Measurements from ENCODE around the gene AFAP1.

Gene AFAP1

GRCh38 chr4:7792616-7793015 lies 147.0 kb downstream of the AFAP1 start:
- H3K4me3 ChIP-seq (ENCODE audit: low read depth in 1 of 2, low read length in 1 of 2), result no peak overlapping the region
- TF ChIP-seq CTCF (IDR thresholded peaks at IDR 0.05), result no peak
- H3K4me1 ChIP-seq (ENCODE audit: control insufficient read depth in 1 of 2, insufficient read depth in 1 of 2, low read depth in 1 of 2, low read length in 1 of 2), result no peaks in the 10 kb centered on the region
- H3K27ac ChIP-seq, result no peak overlapping the region
- H3K36me3 ChIP-seq, result peaks cover 23% of the 10 kb centered on the region
- no peaks in the 10 kb centered on the region for H3K9me3 ChIP-seq
- H3K27me3 ChIP-seq, result no peaks in the 10 kb centered on the region

DNA sequence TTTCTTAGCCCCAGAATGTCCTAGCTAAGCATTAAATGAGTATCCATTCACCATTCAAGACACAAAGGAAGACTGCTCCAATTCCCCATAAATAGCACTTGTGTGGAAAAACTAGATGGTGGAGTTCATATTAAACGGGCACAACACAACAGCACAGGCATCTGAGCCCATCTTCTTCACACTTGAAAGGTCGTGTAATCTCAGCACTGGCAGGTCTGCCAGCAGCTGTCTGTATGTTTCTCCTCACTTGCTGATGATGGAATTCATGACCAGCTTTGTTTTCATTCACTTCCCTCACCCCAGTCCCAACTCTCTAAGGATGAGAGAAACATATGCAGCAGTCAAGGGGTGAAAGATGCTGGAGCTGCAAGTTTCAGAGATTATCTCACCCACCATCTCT lies 148.7 kb downstream of the AFAP1 start:
- peaks cover 19% of the 10 kb centered on the region for H3K36me3 ChIP-seq
- no peaks in the 10 kb centered on the region for H3K4me1 ChIP-seq (ENCODE audit: control insufficient read depth in 1 of 2, insufficient read depth in 1 of 2, low read depth in 1 of 2, low read length in 1 of 2)
- no peak for TF ChIP-seq CTCF (IDR thresholded peaks at IDR 0.05)

GRCh38 chr4:7790023-7790422 lies 149.6 kb downstream of the AFAP1 start:
- no peaks in the 10 kb centered on the region for H3K4me1 ChIP-seq (ENCODE audit: control insufficient read depth in 1 of 2, insufficient read depth in 1 of 2, low read depth in 1 of 2, low read length in 1 of 2)
- H3K36me3 ChIP-seq, result peaks cover 27% of the 10 kb centered on the region
- no peak overlapping the region for H3K4me3 ChIP-seq (ENCODE audit: low read depth in 1 of 2, low read length in 1 of 2)
- no peak for TF ChIP-seq CTCF (IDR thresholded peaks at IDR 0.05)
- no peaks in the 10 kb centered on the region for H3K9me3 ChIP-seq
- H3K27me3 ChIP-seq, result no peaks in the 10 kb centered on the region
- no peak overlapping the region for H3K27ac ChIP-seq

More for the DNA sequence above, 148.7 kb downstream of the AFAP1 start:
- no peak overlapping the region for H3K27ac ChIP-seq
- no peaks in the 10 kb centered on the region for H3K27me3 ChIP-seq
- no peaks in the 10 kb centered on the region for H3K9me3 ChIP-seq
- H3K4me3 ChIP-seq (ENCODE audit: low read depth in 1 of 2, low read length in 1 of 2), result no peak overlapping the region

DNA sequence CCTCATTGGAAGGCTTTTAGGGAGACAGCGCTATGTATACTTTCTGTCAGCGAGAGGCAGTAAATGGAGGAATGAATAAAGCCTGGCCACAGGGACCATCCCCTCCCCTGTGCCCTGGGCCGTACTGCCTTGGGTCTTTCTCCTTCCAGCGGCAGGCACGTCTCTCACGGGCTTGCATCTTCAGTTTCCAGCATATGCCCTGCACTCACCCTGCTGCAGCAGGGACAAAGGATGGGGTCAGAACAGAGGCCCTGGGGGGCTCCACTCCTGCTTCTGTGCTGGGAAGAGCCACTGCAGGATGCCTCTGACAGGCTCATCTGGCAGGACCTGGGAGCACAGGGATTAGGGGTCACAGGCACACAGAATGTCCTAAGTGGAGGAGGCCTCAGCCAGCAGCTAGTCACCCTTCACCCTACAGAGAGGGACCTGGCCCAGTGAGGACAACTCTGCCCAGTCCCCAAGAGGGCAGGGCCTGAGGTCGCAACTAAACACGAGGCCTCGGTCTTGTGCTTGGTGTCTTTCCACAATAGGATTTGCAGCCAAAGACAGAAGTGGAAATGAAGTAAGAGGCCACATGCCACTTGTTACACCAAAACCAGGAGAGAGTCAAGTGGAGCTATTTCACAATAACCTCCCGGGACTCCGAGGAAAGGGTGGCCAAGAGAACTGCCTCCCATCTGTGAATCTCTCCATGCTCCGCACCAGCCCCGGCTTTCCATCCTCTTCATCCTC lies 150.8 kb downstream of the AFAP1 start:
- H3K9me3 ChIP-seq, result no peaks in the 10 kb centered on the region
- peaks cover 37% of the 10 kb centered on the region for H3K36me3 ChIP-seq
- TF ChIP-seq CTCF (IDR thresholded peaks at IDR 0.05), result no peak

GRCh38 chr4:7788193-7788592 lies 151.5 kb downstream of the AFAP1 start:
- peaks cover 37% of the 10 kb centered on the region for H3K36me3 ChIP-seq
- TF ChIP-seq CTCF (IDR thresholded peaks at IDR 0.05), result no peak
- no peaks in the 10 kb centered on the region for H3K9me3 ChIP-seq
- no peaks in the 10 kb centered on the region for H3K4me1 ChIP-seq (ENCODE audit: control insufficient read depth in 1 of 2, insufficient read depth in 1 of 2, low read depth in 1 of 2, low read length in 1 of 2)
- H3K27ac ChIP-seq, result no peak overlapping the region
- H3K4me3 ChIP-seq (ENCODE audit: low read depth in 1 of 2, low read length in 1 of 2), result no peak overlapping the region
- no peaks in the 10 kb centered on the region for H3K27me3 ChIP-seq

More for the DNA sequence above, 150.8 kb downstream of the AFAP1 start:
- H3K4me1 ChIP-seq (ENCODE audit: control insufficient read depth in 1 of 2, insufficient read depth in 1 of 2, low read depth in 1 of 2, low read length in 1 of 2), result no peaks in the 10 kb centered on the region
- H3K27me3 ChIP-seq, result no peaks in the 10 kb centered on the region
- H3K4me3 ChIP-seq (ENCODE audit: low read depth in 1 of 2, low read length in 1 of 2), result no peak overlapping the region
- H3K27ac ChIP-seq, result no peak overlapping the region
